Sigmoid colon (tissue), 7 donors: ENCODE results near the gene SPSB1. TPM values are rescaled to one million over a fixed set of nuclear protein-coding genes. Genes with fewer than 3 reads are reported as not detected.
A peak's percentile ranks its signal among the peaks of the same experiment; 100 is the strongest.

Experiments
- DNase-seq: peaks from one replicate; pipeline ENCODE4 v3.0.0-alpha.2; 2019
- H3K27ac ChIP-seq, 4 donors: fragments of 200-600 bp; sonication (generic); one replicate each; pipeline ENCODE4 v1.5.1; 2016 to 2019; ENCODE audit warnings: mild to moderate bottlenecking in 1 of 4
- H3K27me3 ChIP-seq, 3 donors: fragments of 200-600 bp; sonication (generic); one replicate each; pipeline ENCODE4 v1.5.1; 2019; ENCODE audit warnings: mild to moderate bottlenecking in 1 of 3
- H3K36me3 ChIP-seq, 4 donors: fragments of 200-600 bp; sonication (generic); one replicate each; pipeline ENCODE4 v1.5.1; 2016 to 2019
- H3K4me1 ChIP-seq, 4 donors: fragments of 200-600 bp; sonication (generic); one replicate each; pipeline ENCODE4 v1.5.1; 2017 to 2019
- H3K4me3 ChIP-seq, 4 donors: fragments of 200-600 bp; sonication (generic); one replicate each; pipeline ENCODE4 v1.5.1; 2017 to 2019; ENCODE audit warnings: mild to moderate bottlenecking in 2 of 4, moderate library complexity in 1 of 4
- H3K9me3 ChIP-seq, 4 donors: fragments of 200-600 bp in 3 of 4; sonication (generic) in 3 of 4; one replicate each; pipeline versions ENCODE4 v1.5.1 to v1.6.1; 2013 to 2019
- CTCF ChIP-seq, 4 experiments: fragments of 450-650 bp in 3 of 4; fragments of 200-600 bp in 1 of 4; IDR thresholded peaks; one replicate each; pipeline ENCODE4 v1.5.1; 2016 to 2019; ENCODE audit warnings: antibody characterized with exemption in 4 of 4, mild to moderate bottlenecking in 3 of 4, moderate library complexity in 2 of 4
- EP300 ChIP-seq, 4 donors: sonication (generic); formaldehyde crosslinking; IDR thresholded peaks; one replicate each; pipeline ENCODE4 v1.6.1; 2017; ENCODE audit warnings: antibody characterized with exemption in 4 of 4
- POLR2A ChIP-seq, 2 donors: fragments of 450-650 bp; IDR thresholded peaks; one replicate each; pipeline ENCODE4 v1.6.1; 2016; ENCODE audit warnings: antibody characterized with exemption in 2 of 2, mild to moderate bottlenecking in 2 of 2, moderate library complexity in 2 of 2
- POLR2AphosphoS5 ChIP-seq, 4 donors: sonication (generic); formaldehyde crosslinking; IDR thresholded peaks; one replicate each; pipeline ENCODE4 v1.6.1; 2017; ENCODE audit warnings: antibody characterized with exemption in 4 of 4
- WGBS, 2 donors: extraction: QIAGEN DNeasy Blood & Tissue Kit; methylation state at CpG; one replicate each; pipeline ENCODE4 v1.1.7; 2013; 5-methylcytosine and 5-hydroxymethylcytosine counted together
- intact Hi-C: fragments of 100-400 bp; cut with DNase I; formaldehyde crosslinking; loops from one replicate; pipeline ENCODE4 v1.15.1; 2023
- polyA plus RNA-seq, 3 donors: library from polyadenylated mRNA; stranded (reverse); fragments of 200-250 nt; gene quantifications; one replicate each; pipeline ENCODE4 v1.2.3, GENCODE V29; 2013
- total RNA-seq, 4 donors: library from RNA; depleted of rRNA; stranded (reverse); fragments of >200 nt; gene quantifications; one replicate each; pipeline ENCODE4 v1.1.0, GENCODE V29; 2016
- donor health status: healthy with polysubstance abuse.
- donor health status: Bipolar disorder and iron deficiency.
- donor health status: healthy.

Gene SPSB1
- total and polyA plus RNA-seq, 7 donors = 17.4 to 34.3 (median 26.4) TPM

GRCh38 chr1:9314711-9315379 lies 22.2 kb downstream of the SPSB1 start:
- intact Hi-C loops = no loop called here
- no peaks in the 10 kb centered on the region for H3K36me3 ChIP-seq
- no peak for DNase-seq
- H3K27me3 ChIP-seq = no peaks in the 10 kb centered on the region
- H3K9me3 ChIP-seq = no peaks in the 10 kb centered on the region
- TF ChIP-seq CTCF (IDR thresholded peaks at IDR 0.05) (no peak), EP300 (IDR thresholded peaks at IDR 0.05) (no peak), POLR2AphosphoS5 (IDR thresholded peaks at IDR 0.05) (no peak), POLR2A (IDR thresholded peaks at IDR 0.05) (no peak)
- 79 to 80% methylated on average over 11 of the region's 11 CpGs for WGBS, 2 donors
- H3K4me3 ChIP-seq = no peak overlapping the region
- peak overlapping the region in 3 of 4 donors; percentile 27 to 87 (median 86) for H3K27ac ChIP-seq
- peaks cover 0 to 100% (median 80%) of the 10 kb centered on the region in 4 donors for H3K4me1 ChIP-seq

- Histone ChIP-seq H3K27me3 (no peaks in the 10 kb centered on the region), H3K27ac (peak overlapping the region in 3 of 4 donors; percentile 85 to 87 (median 86)), H3K9me3 (no peaks in the 10 kb centered on the region), H3K4me3 (no peak overlapping the region), H3K36me3 (no peaks in the 10 kb centered on the region), H3K4me1 (peaks cover 0 to 100% (median 87%) of the 10 kb centered on the region in 4 donors)
- WGBS, 2 donors = 59 to 71% methylated on average over 20 of the region's 20 CpGs
- TF ChIP-seq POLR2AphosphoS5 (IDR thresholded peaks at IDR 0.05) = peak in 1 of 4 donors; percentile 37
- no peak for TF ChIP-seq EP300 (IDR thresholded peaks at IDR 0.05)
- intact Hi-C loops = no loop called here
- no peak for DNase-seq
Observed at GRCh38 chr1:9315411-9316079, 22.9 kb downstream of the SPSB1 start.

GRCh38 chr1:9316080-9316444 lies 23.4 kb downstream of the SPSB1 start:
- no peaks in the 10 kb centered on the region for H3K36me3 ChIP-seq
- H3K4me1 ChIP-seq = peaks cover 0 to 100% (median 87%) of the 10 kb centered on the region in 4 donors
- intact Hi-C loops = no loop called here
- no peak overlapping the region for H3K4me3 ChIP-seq
- DNase-seq = no peak
- WGBS, 2 donors = 71 to 74% methylated on average over 7 of the region's 7 CpGs
- no peaks in the 10 kb centered on the region for H3K27me3 ChIP-seq
- TF ChIP-seq CTCF (IDR thresholded peaks at IDR 0.05) (no peak), EP300 (IDR thresholded peaks at IDR 0.05) (no peak), POLR2AphosphoS5 (IDR thresholded peaks at IDR 0.05) (no peak), POLR2A (IDR thresholded peaks at IDR 0.05) (no peak)
- H3K9me3 ChIP-seq = no peaks in the 10 kb centered on the region
- peak overlapping the region in 3 of 4 donors; percentile 85 to 87 (median 86) for H3K27ac ChIP-seq

- peaks cover 0 to 100% (median 87%) of the 10 kb centered on the region in 4 donors for H3K4me1 ChIP-seq
- 95 to 96% methylated on average over 24 of the region's 24 CpGs for WGBS, 2 donors
Observed at GRCh38 chr1:9316512-9316911, 23.8 kb downstream of the SPSB1 start.

More at GRCh38 chr1:9316512-9316911, 23.8 kb downstream of the SPSB1 start:
- intact Hi-C loops = no loop called here
- H3K4me3 ChIP-seq = no peak overlapping the region
- H3K27ac ChIP-seq = peak overlapping the region in 3 of 4 donors; percentile 85 to 87 (median 86)
- no peaks in the 10 kb centered on the region for H3K27me3 ChIP-seq
- no peaks in the 10 kb centered on the region for H3K9me3 ChIP-seq
- no peak for DNase-seq
- TF ChIP-seq POLR2AphosphoS5 (IDR thresholded peaks at IDR 0.05) (no peak), EP300 (IDR thresholded peaks at IDR 0.05) (no peak), POLR2A (IDR thresholded peaks at IDR 0.05) (no peak), CTCF (IDR thresholded peaks at IDR 0.05) (no peak)
- no peaks in the 10 kb centered on the region for H3K36me3 ChIP-seq
